GOT3 (cell line): Measurements from ENCODE around the gene LRCOL1.

ENCODE experiments used
- DNase-seq: peaks from one replicate; lab custom pipeline; 2025; ENCODE audit warnings: mixed read lengths; lab: John Stamatoyannopoulos, UW

LRCOL1 gene

DNA sequence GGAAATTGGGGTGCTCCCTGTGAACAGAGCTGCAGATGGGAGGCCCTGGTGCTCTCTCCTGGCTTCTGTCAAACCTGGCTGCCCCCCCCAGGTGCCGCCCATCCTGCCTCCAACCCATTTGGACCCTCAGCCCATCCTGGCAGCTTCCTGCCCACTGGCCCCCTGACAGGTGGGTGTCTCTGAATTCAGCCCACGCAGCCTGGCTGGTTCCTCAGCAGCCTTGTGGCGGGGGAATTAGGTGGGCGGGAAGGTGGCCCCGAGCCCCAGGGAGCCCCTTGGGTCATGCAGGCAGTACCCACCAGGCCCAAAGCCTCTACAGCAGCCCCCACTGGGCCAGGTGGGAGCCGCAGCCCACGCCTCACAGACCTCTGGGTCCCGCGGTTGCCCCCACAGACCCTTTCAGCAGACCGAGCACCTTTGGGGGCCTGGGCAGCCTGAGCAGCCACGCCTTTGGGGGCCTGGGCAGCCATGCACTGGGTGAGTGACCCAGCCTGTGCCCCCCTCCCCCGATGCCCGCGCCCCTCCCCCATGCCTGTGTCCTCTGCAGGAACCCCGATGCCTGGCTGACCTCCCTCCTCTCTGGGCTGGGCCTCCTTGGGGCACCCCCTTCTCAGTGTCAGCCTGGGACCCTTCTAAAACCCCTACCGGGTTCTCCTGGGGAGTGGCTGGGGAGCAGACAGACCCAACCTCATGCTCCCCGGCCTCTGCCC is 28.9 kb downstream of the LRCOL1 start:
- DNase-seq, result no peak

DNA sequence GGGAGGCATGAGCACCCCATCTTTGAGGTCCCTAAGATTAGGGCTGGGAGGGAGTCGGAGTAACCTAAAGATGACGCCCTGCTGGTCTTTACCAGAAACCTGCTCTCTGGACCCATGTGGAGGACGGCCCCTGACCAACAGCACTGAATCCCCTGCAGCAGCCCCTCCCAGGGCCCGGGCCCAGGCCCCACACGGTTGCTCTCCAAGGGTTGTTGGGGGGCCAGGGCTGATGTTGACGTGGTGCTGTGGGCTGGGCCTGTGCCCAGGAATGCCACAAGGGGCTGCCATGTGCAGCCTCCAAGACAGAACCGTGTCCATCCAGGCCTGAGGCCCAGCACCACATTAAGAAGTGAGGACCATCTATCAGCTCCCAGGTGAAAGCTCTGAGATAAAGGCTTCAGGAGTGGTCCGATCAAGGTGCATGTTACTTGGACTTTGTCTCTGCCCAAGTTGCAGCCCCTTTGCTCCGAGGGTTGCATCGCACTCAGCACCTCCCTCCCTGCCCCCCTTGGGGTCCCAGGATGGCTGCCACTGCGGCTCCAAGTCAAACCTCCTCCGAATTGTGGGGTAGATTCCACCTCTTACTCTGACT is 29.6 kb downstream of the LRCOL1 start:
- DNase-seq, result no peak

DNA sequence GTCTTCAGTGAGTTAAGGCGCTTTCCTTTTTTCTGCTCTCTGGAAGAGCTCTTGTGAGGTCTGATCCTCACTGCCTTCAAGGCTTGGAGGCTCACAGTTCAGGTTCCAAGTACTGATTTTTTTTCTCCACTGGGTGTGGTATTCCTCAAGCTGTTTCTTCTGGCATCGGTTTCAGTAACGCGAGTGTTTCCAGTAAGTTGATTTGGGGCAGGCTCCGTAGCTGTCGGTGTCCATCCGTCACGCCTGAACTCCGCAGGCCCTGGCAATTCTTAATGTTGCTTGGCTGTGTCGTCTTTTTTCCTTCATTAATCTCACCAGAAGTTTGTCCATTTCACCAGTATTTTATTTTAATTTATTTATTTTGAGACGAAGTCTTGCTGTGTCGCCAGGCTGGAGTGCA is 30.6 kb downstream of the LRCOL1 start:
- DNase-seq, result no peak

DNA sequence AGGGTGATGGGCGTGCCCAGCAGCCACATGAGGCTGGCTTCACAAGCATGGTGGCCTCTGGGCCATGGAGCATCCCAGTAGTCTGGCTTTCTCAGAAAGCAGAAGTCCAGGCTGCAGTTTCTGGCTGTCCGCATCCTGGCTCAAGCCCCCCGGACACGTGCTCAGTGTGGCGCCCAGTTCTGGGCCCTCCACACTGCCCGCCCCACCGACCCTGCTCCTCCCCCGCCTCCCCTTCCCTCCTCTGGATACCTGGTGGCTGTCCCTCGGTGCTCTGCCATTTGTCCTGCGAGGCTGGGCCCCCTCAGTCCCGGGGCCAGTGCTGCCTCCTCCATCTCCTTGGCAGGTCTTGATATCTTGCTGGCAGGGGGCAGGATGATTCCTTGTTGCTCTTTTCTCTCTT is 31.6 kb downstream of the LRCOL1 start:
- DNase-seq, result no peak

DNA sequence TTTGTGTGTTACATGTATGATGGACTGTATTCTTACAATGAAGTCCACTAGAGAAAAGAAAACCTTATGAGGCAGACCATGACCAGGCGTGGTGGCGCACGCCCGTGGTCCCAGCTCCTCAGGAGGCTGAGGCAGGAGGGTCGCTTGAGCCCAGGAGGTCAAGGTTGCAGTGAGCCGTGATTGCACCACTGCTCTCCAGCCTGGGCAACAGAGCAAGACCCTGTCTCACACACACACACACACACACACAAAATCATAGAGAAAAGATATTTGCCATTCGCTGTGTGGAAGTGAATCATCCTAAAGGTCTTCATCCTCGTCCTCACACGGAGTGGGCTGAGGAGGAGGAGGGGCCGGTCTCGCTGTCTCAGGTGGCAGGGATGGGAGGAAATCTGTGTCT is 32.3 kb downstream of the LRCOL1 start:
- DNase-seq, result no peak

- DNase-seq, result no peak
Observed at GRCh38 chr12:132577191-132577920, 33.0 kb downstream of the LRCOL1 start.

GRCh38 chr12:132576701-132577100 is 33.7 kb downstream of the LRCOL1 start:
- DNase-seq, result no peak

DNA sequence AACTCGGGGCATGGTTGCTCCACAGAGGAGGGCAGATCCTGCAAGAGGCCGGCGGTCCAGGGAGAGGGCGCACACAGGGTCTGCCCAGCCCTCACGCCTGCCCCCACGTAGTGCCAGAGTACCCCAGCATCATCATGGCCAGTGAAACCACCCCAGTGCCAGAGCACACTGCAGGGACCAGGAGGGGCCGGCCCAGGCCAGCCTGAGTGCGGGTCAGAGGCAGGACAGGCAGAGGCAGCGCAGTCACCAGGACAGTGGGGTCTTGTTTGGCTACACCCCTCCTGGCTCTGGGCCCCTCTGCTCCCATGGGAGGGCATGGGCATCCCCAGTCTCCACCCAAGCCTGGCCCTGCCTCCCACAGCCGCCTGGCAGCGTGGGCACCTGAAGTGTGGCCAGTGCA is 34.7 kb downstream of the LRCOL1 start:
- DNase-seq, result no peak

DNA sequence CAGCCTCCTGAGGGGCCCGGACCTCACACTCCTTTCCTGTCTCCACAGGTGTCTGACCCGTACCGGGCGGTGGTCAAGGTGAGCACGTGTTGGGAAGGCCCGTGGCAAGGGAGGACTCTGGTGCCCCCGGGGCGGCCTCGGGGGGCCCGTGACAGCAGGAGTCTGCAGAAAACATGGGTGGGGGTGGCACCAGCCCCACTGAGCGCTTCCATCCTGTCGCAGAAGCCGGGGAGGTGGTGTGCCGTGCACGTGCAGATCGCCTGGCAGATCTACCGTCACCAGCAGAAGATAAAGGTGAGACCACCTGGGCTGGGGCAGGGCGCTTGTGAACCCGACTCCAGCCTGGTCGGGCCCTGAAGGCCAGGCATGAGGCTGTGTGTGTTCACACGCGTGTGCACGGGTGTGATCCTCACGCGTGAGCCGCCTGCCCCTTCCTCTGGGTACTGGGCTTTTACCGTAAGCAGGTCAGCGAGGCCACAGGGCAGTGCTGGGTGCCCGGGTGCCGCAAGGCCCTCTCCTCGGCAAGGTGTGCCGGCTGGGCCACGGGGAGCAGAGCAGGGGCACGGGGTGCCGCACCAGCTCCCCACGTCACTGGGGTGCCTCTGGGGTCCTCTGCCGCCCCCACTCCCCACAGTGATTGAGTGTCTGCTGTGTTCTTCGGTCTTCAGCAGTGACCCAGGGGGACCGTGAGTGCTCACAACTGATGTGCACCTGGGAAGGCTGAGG is 35.9 kb downstream of the LRCOL1 start:
- DNase-seq, result no peak

DNA sequence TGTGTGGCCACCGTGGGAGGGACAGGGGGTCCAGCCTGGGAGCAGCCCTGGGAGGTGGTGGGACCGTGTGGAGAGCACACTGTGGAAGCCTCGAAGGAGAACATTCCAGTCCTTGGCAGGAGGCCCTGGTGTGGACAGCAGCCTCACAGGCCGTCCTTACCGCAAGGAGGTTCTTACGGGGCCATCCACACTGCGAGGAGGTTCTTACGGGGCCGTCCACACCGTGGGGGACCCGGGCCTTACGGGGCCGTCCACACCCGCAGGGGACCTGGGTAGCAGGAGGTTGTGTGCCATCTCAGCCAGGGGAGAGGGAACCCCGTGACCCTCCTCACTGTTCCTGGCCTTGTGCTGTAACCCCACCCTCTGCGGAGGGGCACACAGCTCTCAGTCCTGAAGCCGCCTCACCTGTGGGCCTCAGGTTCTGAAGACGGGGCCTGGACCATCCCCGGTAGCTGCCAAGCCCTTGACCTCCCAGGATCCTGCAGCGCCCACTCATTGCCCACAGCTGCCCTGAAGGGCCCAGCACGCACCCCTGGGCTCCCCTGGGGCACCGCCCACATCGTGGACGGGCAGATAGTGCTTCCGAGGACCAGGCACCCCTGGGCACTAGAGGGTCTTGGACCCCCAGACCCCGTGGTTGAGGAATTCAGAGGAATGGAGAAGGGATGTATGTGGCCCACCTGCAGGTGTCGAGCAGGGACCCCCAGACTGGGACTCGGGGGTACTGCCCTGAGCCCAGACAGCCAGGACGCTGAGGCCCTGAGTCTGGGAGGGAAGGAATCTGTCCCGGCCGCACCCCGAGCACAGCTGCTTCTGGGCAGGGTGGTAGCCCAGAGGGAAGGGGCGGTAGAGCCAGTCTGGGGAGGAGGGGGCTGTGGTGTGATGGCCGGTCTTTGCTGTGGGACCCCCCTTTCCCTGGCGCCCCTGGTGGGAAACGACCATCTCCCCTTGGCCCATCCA is 37.3 kb downstream of the LRCOL1 start:
- no peak for DNase-seq

GRCh38 chr12:132572106-132572505 is 38.3 kb downstream of the LRCOL1 start:
- DNase-seq, result no peak

DNA sequence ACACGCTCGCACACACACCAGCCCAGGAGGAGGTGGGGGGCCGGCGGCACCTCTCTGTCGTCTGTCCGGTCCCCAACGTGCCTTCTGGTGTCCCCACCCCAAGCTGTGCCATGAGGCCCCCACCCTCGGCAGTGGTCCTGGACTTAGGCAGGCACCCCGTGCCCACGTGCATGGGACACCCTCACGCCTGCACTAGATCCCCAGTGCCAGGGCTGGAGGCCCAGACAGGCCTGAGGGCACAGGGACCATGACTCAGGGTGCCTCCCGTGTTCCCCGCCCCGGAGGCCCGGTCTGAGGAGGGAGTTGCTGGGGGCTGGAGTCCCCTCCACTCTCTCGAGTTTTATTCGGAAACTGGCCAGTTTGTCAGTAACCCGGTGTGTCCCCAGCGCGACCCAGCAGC is 38.8 kb downstream of the LRCOL1 start:
- no peak for DNase-seq

DNA sequence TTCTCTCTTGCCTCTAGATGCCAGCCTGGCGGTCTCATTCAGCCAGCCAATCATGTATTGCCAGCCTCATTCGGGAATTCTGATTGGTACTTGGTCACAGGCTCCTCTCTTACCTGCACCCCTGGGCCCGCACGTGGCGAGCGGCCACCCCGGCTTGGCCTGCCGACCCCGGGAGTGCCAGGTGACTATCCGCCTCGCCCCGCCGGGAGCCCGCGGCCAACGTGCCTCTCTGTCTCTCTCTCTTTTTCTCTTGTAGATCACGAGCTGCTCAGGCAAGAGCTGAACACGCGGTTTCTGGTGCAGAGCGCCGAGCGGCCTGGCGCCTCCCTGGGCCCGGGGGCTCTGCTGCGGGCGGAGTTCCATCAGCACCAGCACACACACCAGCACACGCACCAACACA is 39.3 kb downstream of the LRCOL1 start:
- no peak for DNase-seq

DNA sequence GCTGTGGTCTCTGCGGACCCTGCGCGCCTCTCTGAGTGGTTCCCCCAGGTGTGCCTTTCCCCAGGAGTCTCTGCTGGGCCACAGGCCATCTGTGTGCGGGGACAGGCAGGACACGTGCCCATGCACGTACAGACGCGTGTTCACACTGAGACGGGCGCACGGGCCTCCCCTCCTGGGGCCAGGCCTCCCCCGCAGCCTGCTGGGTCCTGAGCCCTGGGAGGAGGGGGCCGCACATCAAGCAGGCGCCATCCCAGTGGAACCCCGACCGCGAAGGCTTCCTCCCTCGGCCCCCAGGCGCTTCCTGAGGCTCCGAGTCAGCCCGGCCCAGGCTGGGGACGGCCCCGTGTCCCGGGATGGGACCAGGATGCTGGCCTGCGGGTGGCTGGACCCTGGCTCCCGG is 39.7 kb downstream of the LRCOL1 start:
- DNase-seq, result no peak

GRCh38 chr12:132569856-132570480 is 40.4 kb downstream of the LRCOL1 start:
- DNase-seq, result no peak

DNA sequence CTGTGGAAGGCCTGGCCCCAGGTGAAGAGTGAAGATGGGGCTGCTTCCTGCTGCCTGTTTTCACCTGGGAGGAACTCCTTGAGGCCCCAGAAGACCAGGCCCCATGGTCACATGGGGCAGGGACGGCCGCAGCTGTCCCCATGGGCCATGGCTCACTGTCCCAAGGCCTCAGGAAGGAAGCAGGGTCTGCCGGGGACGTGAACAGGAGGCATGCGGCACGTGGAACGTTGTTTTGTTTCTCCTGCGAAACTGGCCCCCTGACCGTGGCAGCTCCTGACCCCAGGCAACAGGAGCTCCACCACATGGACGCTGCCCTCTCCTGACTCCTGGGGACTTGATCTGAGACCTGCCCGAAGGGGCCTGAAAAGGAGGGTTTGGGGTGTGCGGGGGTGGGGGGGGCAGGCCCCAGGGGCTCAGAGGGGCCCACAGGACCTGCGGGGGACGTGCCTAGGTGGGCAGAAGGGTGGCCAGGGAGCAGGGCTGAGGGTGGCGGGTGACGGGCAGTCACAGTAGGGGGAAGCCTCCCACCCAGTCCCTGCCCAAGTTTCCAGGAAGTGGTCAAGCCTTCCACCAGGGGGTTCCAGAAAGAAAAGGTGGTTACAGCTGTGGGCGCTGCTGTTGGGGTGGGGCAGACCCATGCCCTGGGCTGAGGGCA is 41.4 kb downstream of the LRCOL1 start:
- DNase-seq, result no peak

DNA sequence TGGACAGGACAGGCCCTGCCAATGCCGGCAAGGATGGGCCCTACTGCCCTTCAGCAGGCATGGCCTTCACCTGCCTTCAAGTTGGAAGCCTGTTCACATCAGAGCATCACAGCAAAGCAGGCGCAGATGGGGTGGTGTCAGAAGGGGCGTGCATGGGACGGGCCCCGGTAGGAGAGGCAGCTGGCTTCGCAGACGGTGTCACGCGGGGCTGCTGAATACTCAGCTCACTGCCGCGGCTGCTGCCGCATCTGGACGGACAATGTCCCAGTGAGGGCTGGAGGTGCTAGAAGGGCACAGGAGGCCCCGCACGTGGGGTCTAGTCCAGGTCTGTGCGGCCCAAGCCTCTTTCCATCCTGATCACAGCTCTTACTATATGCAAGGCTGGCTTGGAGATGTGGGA is 42.1 kb downstream of the LRCOL1 start:
- no peak for DNase-seq

DNA sequence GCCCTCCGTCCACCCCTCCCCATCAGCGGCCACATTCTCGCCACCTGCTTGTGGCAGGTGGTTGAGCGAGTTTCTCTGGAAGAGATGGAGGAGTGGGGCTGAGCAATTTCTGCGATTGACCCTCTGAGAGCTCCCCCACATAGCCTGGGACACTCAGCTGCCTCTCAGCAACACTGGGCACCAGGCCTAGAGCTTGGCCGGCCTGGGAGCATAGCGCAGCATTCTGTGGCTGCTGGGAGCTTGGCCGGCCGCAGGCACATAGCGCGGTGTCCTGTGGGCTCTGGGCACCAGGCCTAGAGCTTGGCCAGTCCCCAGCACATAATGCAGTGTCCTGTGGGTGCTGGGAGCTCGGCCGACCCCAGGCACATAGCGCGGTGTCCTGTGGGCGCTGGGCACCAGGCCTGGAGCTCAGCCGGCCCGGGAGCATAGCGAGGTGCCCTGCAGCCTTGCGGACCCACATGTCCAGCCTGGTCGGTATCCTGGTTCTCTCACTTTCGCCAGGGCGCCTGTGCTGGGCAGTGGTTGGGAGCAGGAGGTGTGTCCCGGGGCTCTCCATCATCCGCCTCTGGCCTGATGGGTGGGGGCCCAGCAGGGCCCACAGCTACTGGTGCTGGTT is 43.8 kb downstream of the LRCOL1 start:
- DNase-seq, result no peak

DNA sequence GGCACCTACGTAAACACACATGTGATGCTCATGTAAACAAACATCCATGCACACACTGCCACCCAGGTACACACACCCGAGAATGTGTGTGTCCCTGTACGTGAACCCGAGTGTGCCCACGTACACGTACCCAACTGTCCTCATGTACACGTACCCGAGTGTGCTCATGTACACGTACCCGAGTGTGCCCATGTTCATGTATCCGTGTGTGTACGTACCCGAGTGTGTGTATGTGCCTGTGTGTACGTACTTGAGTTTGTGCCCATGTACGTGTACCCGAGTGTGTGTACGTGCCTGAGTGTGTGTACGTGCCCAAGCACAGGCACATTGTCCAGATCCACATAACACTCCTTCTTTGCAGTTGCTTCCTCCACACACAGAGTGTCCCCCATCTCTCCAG is 45.0 kb downstream of the LRCOL1 start:
- no peak for DNase-seq

- no peak for DNase-seq
Observed at GRCh38 chr12:132563911-132564310, 46.5 kb downstream of the LRCOL1 start.
